ENCODE results near the gene COX7B2. TPM values are rescaled to one million over a fixed set of nuclear protein-coding genes. Genes with fewer than 3 reads are reported as not detected.

Gene COX7B2
- polyA plus RNA-seq, 1 experiment: not detected

DNA sequence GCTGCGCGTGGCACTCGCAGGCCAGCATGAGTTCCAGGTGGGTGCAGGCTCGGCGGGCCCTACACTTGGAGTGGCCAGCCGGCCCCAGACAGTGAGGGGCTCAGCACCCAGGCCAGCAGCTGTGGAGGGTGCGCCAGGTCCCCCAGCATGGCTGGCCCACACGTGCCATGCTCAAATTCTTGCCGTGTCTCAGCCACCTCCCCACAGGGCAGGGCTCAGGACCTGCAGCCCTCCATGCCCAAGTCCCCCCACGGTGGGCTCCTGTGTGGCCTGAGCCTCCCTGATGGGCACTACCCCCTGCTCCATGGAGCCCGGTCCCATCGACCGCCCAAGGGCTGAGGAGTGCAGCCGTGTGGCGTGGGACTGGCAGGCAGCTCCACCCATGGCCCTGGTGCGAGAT is 210.2 kb downstream of the COX7B2 start:
- no peaks in the 10 kb centered on the region for H3K27me3 ChIP-seq (ENCODE audit: control insufficient read depth, insufficient read depth, low read length)
- ChIA-PET POLR2A (no interaction called here), CTCF (interaction anchor here (1.1 kb wide), 1 partner anchor 427 kb away, joined by 3 read pairs; no protein-coding TSS in a partner anchor)
- peaks cover 8% of the 10 kb centered on the region for H3K9me3 ChIP-seq (ENCODE audit: control insufficient read depth, insufficient read depth, low read length)
- TF ChIP-seq CTCF (IDR thresholded peaks at IDR 0.05; ENCODE audit: low read depth, low read length): no peak
- no peak for DNase-seq (ENCODE audit: low read depth, low spot score)
- no peak overlapping the region for H3K27ac ChIP-seq (ENCODE audit: low read depth, low read length)
- H3K4me3 ChIP-seq (ENCODE audit: low read depth, low read length): no peak overlapping the region

Other genes starting within 250 kb of the COX7B2 start
- gene GABRA4, start 84.3 kb upstream of the COX7B2 start, polyA plus RNA-seq (2011; rRNA removed): 1.9 and 3.1 TPM in 2 replicates
- gene GABRB1, start 122.3 kb upstream of the COX7B2 start, polyA plus RNA-seq (2011; rRNA removed): 7.1 and 8.1 TPM in 2 replicates